ENCODE data around the gene TRRAP. TPM values are rescaled to one million over a fixed set of nuclear protein-coding genes. Genes with fewer than 3 reads are reported as not detected.
A peak's percentile ranks its signal among the peaks of the same experiment; 100 is the strongest.

TRRAP gene
- total RNA-seq, 3 donors from 2014 or later = 47.0 to 48.7 (median 47.5) TPM

GRCh38 chr7:98855610-98856422 is 22.5 kb upstream of the TRRAP start:
- no peaks in the 10 kb centered on the region for H3K4me1 Mint-ChIP-seq (ENCODE audit: low read depth)
- ATAC-seq (no peak), DNase-seq (no peak)
- peaks cover 19% of the 10 kb centered on the region for H3K27me3 Mint-ChIP-seq (ENCODE audit: low read depth)
- H3K4me3 Mint-ChIP-seq = no peak overlapping the region
- H3K9me3 Mint-ChIP-seq = no peaks in the 10 kb centered on the region
- no peaks in the 10 kb centered on the region for H3K36me3 Mint-ChIP-seq (ENCODE audit: insufficient read depth)

DNA sequence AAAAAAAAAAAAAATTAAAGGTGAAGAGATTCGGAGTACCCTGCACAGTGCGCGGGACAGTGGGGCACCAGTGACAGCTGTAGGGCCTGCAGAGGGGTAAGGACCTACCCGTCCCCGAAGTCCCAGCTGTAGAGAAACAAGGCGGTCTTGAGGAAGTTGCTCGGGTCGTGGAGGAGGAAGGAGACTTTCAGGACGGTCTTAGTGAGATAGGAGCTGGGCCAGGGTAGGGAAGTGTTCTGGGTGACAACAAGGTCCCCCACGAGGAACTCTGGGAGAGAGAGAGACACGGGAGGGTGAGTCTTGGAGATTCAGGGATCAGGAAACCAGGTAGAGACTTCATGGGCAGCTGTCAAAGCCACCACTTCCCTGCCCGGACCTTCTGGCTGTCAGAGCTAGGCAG is 18.3 kb upstream of the TRRAP start:
- Mint-ChIP-seq H3K27me3 (ENCODE audit: low read depth) (peaks cover 12% of the 10 kb centered on the region), H3K4me1 (ENCODE audit: low read depth) (no peaks in the 10 kb centered on the region), H3K36me3 (ENCODE audit: insufficient read depth) (no peaks in the 10 kb centered on the region), H3K4me3 (no peak overlapping the region), H3K9me3 (no peaks in the 10 kb centered on the region)
- DNase-seq (no peak), ATAC-seq (no peak)

DNA sequence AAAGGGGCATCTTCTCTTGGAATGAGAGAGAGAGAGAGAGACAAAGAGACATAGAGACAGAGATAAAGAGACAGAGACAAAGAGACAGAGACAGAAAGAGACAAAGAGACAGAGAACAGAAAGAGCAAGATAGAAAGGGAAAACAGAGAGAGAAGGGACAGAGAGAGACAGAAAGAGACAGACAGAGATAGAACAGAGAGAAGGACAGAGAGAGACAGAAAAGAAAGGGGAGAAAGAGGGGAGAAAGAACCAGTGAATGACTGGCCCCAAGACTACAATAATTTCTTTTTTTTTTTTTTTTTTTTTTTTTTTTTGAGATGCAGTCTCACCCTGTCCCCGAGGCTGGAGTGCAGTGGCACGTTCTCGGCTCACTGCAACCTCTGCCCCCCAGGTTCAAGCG is 16.1 kb upstream of the TRRAP start:
- no peaks in the 10 kb centered on the region for H3K9me3 Mint-ChIP-seq
- DNase-seq (no peak), ATAC-seq (no peak)
- H3K36me3 Mint-ChIP-seq (ENCODE audit: insufficient read depth) = no peaks in the 10 kb centered on the region
- no peak overlapping the region for H3K4me3 Mint-ChIP-seq
- H3K4me1 Mint-ChIP-seq (ENCODE audit: low read depth) = no peaks in the 10 kb centered on the region
- peaks cover 12% of the 10 kb centered on the region for H3K27me3 Mint-ChIP-seq (ENCODE audit: low read depth)

DNA sequence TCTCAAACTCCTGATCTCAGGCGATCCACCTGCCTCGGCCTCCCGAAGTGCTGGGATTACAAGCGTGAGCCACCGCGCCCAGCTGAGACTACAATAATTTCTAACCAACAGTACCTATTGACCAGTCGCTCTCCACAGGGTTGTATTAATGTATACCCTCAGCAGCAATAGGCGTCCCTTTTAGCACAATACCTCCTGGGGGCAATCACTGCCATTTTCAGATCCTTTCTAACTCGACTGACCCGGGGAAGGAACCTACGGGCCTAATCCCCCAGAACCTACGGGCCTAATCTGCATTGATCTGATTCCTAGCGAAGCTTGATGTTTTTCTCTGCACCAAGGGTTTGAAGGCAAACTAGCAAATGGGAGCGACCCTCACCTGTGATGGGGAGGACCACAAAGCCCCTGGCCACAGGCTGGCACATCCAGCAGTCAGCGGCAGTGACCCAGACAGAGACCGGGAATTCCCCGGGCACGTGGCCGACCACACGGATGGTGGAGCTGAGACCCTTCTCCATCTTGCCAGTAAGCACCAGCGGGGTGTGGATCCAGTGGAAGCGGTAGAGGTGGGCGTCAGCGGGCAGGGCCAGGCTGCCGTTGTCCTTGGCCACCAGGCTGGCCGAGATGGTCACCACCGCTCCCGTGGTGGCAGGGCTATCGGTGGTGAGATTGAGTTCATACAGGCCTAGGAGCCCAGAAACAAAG is 15.5 kb upstream of the TRRAP start:
- peaks cover 12% of the 10 kb centered on the region for H3K27me3 Mint-ChIP-seq (ENCODE audit: low read depth)
- H3K9me3 Mint-ChIP-seq = no peaks in the 10 kb centered on the region
- no peak for ATAC-seq
- no peak overlapping the region for H3K4me3 Mint-ChIP-seq
- no peaks in the 10 kb centered on the region for H3K36me3 Mint-ChIP-seq (ENCODE audit: insufficient read depth)
- DNase-seq = no peak
- no peaks in the 10 kb centered on the region for H3K4me1 Mint-ChIP-seq (ENCODE audit: low read depth)

DNA sequence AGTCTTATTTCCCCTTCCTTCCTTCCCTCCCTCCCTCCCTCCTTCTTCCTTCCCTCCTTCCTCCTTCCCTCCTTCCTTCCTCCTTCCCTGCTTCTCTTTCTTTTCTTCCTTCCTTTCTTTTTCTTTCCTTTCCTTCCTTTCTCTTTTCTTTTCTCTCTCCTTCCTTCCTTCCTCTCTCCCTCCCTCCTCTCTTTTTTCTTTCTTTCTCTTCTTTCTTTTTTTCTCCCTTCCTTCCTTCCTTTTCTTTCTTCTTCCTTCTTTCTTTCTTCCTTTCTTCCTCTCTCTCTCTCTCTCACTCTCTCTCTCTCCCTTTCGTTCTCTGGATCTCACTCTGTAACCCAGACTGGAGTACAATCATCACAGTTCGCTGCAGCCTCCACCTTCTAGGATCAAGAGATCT is 14.7 kb upstream of the TRRAP start:
- no peaks in the 10 kb centered on the region for H3K36me3 Mint-ChIP-seq (ENCODE audit: insufficient read depth)
- H3K4me3 Mint-ChIP-seq = no peak overlapping the region
- no peaks in the 10 kb centered on the region for H3K9me3 Mint-ChIP-seq
- H3K27me3 Mint-ChIP-seq (ENCODE audit: low read depth) = peaks cover 12% of the 10 kb centered on the region
- H3K4me1 Mint-ChIP-seq (ENCODE audit: low read depth) = no peaks in the 10 kb centered on the region
- DNase-seq = no peak
- no peak for ATAC-seq

GRCh38 chr7:98864731-98865453 is 13.4 kb upstream of the TRRAP start:
- H3K4me1 Mint-ChIP-seq (ENCODE audit: low read depth) = no peaks in the 10 kb centered on the region
- DNase-seq (no peak), ATAC-seq (no peak)
- H3K36me3 Mint-ChIP-seq (ENCODE audit: insufficient read depth) = no peaks in the 10 kb centered on the region
- H3K4me3 Mint-ChIP-seq = no peak overlapping the region
- peaks cover 16% of the 10 kb centered on the region for H3K27me3 Mint-ChIP-seq (ENCODE audit: low read depth)
- H3K9me3 Mint-ChIP-seq = no peaks in the 10 kb centered on the region

DNA sequence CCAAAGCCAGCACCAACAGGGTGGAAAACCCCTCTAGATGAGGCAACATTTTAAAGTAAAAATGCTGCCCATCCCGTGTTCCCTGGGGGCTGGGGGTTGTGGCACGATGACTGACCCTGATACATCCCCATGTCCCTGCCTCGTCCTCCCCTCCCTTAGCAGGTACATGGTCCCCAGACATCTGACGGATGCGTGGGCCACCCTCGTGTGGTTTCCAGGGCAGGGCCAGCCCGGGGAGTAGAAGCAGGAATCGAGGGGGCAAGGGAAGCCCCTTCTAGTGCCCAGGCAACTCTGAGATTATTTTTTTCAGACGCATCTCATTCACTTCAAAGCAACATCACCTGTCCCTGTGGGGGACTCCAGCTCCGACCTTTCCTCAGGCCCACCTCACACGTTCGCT is 12.0 kb upstream of the TRRAP start:
- Mint-ChIP-seq H3K27me3 (ENCODE audit: low read depth) (peaks cover 14% of the 10 kb centered on the region), H3K36me3 (ENCODE audit: insufficient read depth) (no peaks in the 10 kb centered on the region), H3K9me3 (no peaks in the 10 kb centered on the region), H3K4me1 (ENCODE audit: low read depth) (peaks cover 4% of the 10 kb centered on the region), H3K4me3 (no peak overlapping the region)
- DNase-seq = no peak
- no peak for ATAC-seq

- Mint-ChIP-seq H3K4me3 (no peak overlapping the region), H3K36me3 (ENCODE audit: insufficient read depth) (no peaks in the 10 kb centered on the region), H3K4me1 (ENCODE audit: low read depth) (peaks cover 4% of the 10 kb centered on the region), H3K27me3 (ENCODE audit: low read depth) (peaks cover 14% of the 10 kb centered on the region), H3K9me3 (no peaks in the 10 kb centered on the region)
- DNase-seq = no peak
- no peak for ATAC-seq
These were observed 11.6 kb upstream of the TRRAP start for GRCh38 chr7:98866765-98867164.

DNA sequence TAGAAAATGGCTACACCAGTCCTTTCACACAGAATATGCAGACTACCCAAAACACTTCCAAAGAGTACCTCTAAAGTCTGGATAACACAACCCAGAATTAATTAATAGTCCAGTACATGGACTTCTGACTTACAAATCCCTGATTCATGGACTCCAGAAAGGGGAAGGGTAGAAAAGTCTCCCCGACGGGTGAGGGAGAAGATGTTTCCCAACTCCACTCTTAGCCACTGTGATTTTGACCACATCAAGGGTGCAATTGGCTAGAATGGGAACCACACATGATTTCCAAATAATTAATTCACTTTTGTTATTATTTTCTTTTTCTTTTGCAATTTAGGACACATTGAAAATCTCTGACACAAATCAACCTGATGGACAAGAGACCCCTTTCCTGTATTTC is 9.9 kb upstream of the TRRAP start:
- Mint-ChIP-seq H3K9me3 (no peaks in the 10 kb centered on the region), H3K4me1 (ENCODE audit: low read depth) (peaks cover 4% of the 10 kb centered on the region), H3K36me3 (ENCODE audit: insufficient read depth) (no peaks in the 10 kb centered on the region), H3K4me3 (no peak overlapping the region), H3K27me3 (ENCODE audit: low read depth) (peaks cover 12% of the 10 kb centered on the region)
- no peak for ATAC-seq
- DNase-seq = no peak

- no peak overlapping the region for H3K4me3 Mint-ChIP-seq
- H3K27me3 Mint-ChIP-seq (ENCODE audit: low read depth) = peaks cover 12% of the 10 kb centered on the region
- peak in 1 of 2 donors; percentile 9 for ATAC-seq
- no peaks in the 10 kb centered on the region for H3K9me3 Mint-ChIP-seq
- H3K36me3 Mint-ChIP-seq (ENCODE audit: insufficient read depth) = no peaks in the 10 kb centered on the region
- DNase-seq = no peak
- H3K4me1 Mint-ChIP-seq (ENCODE audit: low read depth) = peaks cover 4% of the 10 kb centered on the region
These were observed 9.2 kb upstream of the TRRAP start for GRCh38 chr7:98869027-98869596.

DNA sequence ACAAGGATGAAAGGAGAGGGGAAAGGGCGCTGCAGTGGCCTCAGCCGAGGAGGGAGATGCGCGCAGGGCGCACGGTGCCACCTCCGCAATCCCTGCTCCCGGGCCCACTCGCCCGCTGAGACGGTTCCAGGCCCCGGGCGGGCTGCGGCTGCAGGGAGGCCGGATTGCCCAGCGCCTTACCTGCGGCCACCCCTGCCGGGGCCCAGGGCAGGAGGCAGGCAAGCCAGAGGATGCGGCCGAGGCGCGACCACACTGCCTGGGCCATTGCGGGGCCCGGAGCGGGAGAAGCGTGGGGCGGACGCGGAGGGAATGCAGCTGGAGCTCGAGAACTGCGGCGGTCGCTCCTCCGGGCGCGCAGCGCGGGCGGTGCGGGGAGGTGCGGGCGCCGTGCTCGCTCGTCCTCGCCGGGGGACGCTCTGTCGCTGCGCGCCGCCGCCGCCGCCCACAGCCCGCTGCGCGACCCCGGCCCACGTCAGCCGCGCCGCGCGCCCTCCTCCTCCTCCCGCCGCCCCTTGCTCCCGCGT is 8.7 kb upstream of the TRRAP start, which contains the start of gene TMEM130:
Gene TMEM130 (minus strand): TSS at position 418 of the 524 bp plus-strand sequence. CDS start 153 bp downstream, at position 265.
- H3K4me1 Mint-ChIP-seq (ENCODE audit: low read depth) = peaks cover 4% of the 10 kb centered on the region
- H3K36me3 Mint-ChIP-seq (ENCODE audit: insufficient read depth) = no peaks in the 10 kb centered on the region
- no peak for DNase-seq
- peaks cover 12% of the 10 kb centered on the region for H3K27me3 Mint-ChIP-seq (ENCODE audit: low read depth)
- no peaks in the 10 kb centered on the region for H3K9me3 Mint-ChIP-seq
- H3K4me3 Mint-ChIP-seq = peak within 1 kb of the TSS; percentile 71
- peak; percentile 38 to 47 for ATAC-seq

GRCh38 chr7:98870121-98870651 is 8.1 kb upstream of the TRRAP start:
- H3K4me3 Mint-ChIP-seq = peak overlapping the region; percentile 71
- peak; percentile 73 for DNase-seq
- H3K36me3 Mint-ChIP-seq (ENCODE audit: insufficient read depth) = no peaks in the 10 kb centered on the region
- ATAC-seq = peak; percentile 94 to 97
- H3K4me1 Mint-ChIP-seq (ENCODE audit: low read depth) = peaks cover 4% of the 10 kb centered on the region
- peaks cover 12% of the 10 kb centered on the region for H3K27me3 Mint-ChIP-seq (ENCODE audit: low read depth)
- no peaks in the 10 kb centered on the region for H3K9me3 Mint-ChIP-seq

- H3K4me3 Mint-ChIP-seq = peak overlapping the region; percentile 71
- H3K36me3 Mint-ChIP-seq (ENCODE audit: insufficient read depth) = no peaks in the 10 kb centered on the region
- ATAC-seq (no peak), DNase-seq (no peak)
- peaks cover 4% of the 10 kb centered on the region for H3K4me1 Mint-ChIP-seq (ENCODE audit: low read depth)
- H3K27me3 Mint-ChIP-seq (ENCODE audit: low read depth) = peaks cover 15% of the 10 kb centered on the region
- H3K9me3 Mint-ChIP-seq = no peaks in the 10 kb centered on the region
These were observed 7.4 kb upstream of the TRRAP start for GRCh38 chr7:98870807-98871491.
